ENCODE measurements around the gene ZDHHC22.
"Not testable (repeated sequence)": the region's sequence is repeated elsewhere in the genome, so short reads cannot be mapped to it uniquely, and the experiment has no call there.

Gene ZDHHC22, protein sequence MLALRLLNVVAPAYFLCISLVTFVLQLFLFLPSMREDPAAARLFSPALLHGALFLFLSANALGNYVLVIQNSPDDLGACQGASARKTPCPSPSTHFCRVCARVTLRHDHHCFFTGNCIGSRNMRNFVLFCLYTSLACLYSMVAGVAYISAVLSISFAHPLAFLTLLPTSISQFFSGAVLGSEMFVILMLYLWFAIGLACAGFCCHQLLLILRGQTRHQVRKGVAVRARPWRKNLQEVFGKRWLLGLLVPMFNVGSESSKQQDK

DNA sequence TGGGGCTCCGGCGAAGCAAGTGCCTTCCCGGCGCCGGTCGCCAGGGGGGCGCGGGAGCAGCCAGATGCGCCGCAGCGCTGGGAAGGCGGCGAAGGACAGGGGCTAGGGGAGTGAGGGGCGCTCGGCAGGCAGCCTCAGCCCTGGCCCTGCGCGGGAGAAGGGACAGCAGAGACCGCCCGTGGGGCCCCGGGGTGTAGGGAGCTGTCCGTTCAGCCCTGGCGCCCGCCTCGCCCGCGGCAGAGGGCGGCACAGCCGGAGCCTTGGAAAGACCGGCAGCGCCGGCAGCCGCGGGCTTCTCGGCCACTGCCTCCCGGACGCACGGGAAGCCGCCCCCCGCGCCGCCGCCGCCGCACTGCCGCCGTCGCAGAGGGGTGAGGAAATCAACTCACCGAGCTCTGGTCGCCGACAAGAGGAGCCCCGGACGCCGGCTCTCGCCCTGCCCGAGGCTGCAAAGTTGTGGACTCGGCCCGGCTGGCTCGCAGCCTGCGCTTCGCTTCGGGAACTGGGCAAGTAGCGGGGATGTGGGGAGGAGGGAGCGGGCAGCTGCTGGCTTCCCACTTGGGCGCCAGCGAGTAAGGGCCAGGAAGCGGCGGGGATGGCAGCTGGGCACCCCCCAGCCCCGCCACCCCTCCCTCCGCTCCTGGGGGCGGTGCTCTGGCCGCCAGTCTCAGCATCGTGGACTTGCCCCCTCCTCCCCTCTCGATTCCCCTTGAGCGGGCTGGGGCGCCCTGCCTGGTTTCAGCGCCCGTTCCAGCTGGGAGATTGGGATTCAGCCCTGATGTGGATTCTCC, at the start of gene ZDHHC22:
TSS of gene ZDHHC22 (minus strand) at position 578 of the 791 bp plus-strand sequence. CDS start 2,053 bp downstream, outside the sequence.
- DNase-seq: peak in 1 of 2 donors; percentile 44

DNA sequence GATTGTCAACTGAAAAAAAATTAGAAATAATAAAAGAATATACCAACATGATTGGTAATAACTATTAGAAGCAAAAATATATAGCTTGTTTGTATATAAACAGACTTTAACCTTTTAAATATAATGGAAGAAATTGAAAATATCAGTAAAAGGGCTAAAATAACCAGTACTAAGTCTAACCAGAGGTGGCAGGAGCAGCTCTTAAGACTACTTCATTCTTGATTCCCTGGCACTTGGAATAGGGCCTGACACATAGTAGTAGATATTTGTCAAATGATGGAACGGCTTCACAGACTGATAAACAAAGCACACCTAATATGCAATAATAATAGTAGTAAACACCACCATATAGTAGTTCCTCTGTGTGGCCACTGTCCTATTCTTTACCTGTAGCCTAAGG, 49.4 kb upstream of the ZDHHC22 start:
- no peak for DNase-seq

DNA sequence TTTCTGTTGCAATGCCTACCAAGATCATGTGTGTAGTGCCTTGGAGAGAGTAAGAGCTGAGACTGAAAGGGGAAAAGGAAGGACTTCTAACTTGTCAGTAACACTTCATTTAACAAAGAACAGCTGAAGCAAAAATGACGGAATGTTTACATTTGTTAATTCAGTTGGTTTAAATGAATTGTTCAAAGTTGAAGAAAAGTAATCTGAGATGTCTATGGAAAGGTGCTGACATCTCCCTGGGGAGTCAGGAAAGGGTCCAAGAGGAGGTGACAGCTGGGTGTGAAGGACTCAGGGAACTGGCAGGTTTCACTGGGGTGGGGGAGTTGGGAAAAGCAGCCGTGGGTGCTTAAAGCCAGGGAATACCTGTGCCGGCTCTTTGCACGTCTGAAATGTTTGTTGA, 47.9 kb upstream of the ZDHHC22 start:
- no peak for DNase-seq

DNA sequence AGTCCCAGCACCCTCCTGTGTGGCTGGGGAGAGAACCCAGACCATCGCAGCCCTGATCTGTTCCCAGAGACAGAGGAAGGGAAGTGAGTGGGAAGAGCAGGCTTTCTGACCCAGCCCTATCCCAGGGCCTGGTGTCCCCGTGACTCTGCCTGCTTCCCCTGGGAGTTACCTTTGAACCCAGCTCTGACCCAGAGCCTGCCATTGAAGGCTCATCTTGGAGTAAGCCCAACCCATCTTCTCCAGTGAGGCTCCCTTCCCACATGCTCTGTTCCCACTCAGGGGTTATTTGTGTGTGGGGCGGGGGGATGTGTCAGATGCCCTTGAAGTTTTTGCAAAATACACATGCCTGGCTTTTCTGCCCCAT, 46.0 kb upstream of the ZDHHC22 start:
- no peak for DNase-seq

DNA sequence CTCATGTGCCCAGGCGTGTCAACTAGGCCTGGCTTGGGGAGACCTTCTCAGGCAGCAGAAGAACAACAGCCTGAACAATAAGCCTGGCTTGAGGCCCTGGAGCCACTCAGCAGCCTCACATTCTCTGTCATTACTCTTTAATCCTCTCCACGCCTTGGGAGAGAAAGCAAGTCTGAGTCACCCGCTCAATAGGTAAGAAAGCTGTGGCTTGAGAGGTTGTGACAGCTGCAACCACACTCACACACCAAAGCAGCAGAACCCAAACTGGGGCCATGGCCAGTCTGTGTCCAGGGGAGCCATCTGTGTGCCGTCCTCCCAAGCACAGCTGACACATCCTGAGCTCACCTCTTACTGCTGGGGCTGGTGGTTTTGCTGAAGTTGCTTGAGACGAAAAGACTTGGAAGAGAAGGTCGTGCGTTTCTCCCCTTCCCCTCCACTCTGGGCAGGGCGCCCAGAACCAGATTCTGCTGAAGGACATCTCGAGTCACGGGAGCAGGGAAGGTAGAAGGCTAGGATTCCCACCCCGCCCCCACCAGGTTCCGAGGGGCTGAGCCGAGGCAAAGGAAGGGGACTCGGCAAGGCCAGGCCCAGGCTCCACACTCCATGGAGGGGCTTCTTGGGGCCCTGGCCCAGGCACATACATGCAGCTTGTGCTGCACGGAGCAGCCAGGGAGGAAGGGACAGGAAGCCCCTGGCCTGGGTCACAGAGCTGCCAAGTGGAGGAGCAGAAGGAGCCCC, 45.5 kb upstream of the ZDHHC22 start:
- DNase-seq: no peak

DNA sequence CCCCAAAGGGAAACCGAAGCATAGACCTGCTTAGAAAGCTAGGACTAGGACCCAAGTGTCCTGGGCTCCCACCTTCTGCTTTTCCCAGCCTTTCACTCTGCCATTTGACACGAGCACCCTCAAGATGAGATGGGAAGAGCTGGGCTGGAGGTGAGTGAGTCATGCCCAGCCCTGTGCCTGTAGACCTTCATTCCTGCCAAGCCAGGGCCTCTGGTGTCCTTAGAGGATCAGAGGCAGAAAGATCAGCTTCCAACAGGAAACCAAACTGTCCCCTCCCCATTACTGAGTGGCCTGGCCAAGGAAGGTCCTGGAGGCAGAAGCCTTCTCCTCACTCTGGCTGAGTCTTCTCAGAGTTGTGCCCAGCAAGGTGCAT, 43.5 kb upstream of the ZDHHC22 start:
- no peak for DNase-seq

DNA sequence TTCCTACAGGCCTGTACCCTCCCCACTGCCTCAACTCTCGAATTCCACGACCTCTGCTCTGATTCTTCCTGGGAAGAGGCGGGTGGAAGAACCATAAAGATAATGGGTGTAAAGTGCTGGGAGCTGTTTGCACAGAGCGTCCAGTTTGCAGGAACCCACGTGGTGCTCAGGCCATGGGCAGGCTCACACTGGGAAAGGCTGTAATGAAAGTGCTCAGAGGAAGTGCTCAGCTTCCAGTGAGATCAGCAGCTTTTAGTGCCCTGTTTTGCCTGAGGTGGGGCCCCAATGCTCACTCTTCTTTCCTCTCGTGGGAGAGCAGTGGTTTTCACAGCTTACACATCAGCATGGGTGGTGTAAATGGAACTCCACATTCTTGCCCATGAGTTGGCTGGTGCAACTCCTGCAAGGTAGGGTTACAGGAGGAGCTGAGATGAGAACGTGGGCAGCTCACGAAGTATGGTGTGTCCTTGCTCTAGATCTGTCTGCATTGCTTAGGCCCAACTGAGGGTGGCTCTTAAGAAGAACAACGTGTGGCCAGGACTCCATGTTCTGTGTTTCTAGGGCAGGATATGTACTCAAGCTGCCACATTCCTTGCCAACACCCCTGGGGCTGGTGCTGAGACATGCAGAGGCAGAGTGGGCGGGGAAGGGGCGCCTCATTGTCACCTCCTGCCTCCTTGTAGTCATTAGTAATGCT, 43.0 kb upstream of the ZDHHC22 start:
- no peak for DNase-seq

DNA sequence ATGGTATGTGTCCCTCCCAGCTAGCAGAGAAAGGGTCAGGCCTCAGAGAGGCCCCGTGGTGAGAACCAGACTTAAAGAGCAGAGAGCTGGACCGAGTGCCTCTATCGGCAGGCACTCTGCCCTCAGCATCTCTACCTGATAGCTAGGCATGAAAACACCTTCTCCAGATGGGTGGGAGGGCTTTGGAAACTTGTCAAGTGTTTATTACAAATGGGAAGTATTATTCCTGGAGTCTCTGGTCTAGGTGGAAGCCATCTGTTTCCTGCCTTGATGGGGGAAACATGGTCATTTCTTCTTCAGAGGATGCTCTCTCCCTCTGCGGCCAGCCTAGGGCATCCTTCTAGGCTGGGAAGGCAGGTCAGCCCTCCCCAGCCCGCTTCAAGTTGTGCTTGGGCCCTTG, 42.3 kb upstream of the ZDHHC22 start:
- no peak for DNase-seq

DNA sequence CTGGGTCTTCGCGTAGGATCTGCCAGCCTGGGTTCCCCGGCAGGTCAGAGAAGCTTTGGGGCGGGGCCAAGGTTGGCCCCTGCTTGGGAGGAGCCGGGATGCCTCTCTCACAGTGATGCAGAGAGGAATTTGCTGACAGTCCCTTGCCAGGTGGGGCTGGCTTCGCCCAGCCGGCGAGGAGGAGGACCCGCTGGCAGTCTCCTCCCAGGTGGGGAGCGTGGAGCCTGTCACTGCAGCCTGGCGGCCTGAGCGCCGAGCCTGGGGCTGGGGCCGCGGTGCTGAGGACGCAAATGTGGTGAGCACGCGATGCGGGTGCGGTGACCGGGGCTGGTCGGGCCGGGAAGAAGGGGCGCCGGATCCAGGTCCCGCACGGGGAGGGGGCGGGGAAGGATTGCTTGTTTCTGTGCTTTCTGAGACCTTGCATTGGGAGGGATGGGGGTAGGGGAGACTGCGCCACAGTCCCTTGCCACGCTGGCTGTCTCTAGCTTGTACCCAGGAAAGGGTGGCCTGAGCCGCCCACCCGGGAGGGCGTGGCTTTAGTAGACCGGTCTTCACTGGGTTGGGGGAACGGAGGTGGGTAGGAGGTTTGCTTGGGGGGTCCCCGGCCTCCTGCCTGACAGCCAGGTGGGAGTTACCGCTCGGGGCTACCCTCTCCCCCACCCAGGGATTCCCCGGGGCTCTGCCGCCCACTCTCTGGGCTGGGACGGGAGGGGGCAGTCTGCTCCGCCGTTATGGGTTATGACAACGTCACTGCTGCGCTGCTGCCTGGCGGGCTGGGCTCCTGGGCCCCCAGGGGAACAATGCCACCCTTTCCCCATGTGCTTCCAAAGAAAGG, 40.2 kb upstream of the ZDHHC22 start, which contains the start of gene TMEM63C:
TSS of gene TMEM63C (plus strand) at position 196 of the 835 bp plus-strand sequence. CDS start 37,016 bp downstream, outside the sequence.
- DNase-seq: peak; percentile 59 to 71

DNA sequence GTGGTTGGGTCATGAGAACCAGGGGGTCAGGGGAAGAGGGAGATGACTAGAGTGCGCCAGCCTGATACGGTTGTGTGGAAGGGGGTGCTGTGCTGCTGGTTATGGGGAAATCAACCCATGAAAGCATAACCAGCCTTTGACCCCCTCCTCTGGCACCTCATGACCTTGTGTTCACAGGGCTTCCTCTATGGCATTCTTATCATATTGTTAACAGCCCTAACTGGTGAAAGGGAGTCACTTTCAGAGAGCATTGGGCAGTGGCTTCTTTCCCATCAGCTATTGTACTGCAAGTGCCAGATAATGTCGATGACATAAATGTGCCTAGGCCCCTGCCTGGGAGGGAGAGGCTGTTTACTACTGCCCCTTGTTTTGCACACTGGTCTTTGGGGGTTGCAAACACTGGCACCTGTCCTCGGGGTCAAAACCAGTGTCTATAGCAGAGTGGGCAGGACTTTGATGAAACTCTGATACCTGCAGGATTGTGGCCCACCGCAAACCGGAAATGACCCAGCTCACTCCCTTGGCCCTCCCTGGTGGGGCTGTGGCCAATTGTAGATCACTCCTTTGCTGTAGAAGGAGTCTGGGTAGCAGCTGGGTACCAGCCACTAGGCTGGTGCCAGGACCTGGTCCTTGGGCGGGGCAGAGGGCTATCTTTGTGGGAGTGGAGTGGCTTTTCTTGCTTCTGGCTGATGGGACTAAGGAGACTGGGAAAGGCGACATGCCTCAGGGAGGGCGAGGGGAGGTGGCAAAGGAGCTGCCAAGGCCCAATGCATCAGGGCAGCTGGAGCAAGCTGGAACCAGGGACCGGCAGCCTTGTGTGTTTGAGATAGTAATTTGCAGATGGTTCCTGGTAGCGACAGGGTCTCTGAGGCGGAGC, 39.4 kb upstream of the ZDHHC22 start:
- no peak for DNase-seq

DNA sequence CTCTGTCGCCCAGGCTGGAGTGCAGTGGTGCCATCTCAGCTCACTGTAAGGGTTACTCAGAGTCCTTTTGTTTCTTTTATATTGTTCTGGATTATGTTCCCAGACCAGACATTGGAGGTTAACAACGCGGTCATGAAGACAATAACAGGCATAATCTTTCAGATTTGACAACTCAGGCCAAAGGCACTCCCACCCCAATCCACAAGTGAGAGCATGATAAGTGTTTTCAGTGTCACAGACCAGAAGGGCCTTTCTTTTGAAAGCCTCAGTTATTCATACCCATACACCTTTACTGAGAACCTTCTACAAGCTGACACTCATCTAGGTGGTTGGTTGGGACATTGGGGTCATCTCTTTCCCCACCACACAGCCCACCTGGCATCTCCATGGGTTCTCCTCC, 37.1 kb upstream of the ZDHHC22 start:
- no peak for DNase-seq

DNA sequence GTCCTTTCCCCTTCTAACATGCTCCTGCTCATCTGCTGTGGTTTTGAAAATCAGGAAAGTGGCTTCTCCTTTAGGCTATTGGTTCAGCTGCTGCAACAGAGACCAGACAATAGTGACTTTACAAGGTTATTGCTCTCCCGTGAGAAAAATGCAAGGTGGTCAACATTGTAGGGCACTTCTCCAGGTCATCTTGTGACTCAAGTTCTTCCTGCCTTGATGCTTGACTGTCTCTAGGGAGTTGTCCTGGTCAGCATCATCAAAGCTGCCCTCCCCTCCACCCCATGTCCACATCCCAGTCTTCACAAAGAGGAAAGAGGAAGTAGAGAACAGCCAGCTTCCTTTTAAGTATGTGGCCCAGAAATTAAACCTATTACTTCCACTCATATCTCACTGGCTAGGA, 36.1 kb upstream of the ZDHHC22 start:
- DNase-seq: no peak

DNA sequence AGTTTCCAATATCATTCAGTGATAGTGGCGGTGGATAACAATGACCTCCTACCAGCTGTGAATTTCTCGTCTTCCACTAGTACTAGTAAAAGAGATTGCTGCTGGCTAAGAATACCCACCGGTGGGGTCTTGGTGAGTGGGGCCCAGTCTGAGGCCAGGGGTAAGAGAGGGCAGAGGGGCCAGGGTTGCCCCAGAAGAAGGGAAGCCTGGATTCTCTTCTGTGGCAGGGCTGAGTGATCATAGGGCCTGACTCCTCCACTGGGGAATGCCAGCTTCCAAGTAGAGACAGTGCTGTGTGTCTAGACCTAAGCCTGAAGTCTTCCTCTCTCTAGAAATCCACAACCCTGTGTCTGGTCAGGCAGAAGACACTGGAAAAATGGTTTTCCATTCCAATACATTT, 34.3 kb upstream of the ZDHHC22 start:
- no peak for DNase-seq

DNA sequence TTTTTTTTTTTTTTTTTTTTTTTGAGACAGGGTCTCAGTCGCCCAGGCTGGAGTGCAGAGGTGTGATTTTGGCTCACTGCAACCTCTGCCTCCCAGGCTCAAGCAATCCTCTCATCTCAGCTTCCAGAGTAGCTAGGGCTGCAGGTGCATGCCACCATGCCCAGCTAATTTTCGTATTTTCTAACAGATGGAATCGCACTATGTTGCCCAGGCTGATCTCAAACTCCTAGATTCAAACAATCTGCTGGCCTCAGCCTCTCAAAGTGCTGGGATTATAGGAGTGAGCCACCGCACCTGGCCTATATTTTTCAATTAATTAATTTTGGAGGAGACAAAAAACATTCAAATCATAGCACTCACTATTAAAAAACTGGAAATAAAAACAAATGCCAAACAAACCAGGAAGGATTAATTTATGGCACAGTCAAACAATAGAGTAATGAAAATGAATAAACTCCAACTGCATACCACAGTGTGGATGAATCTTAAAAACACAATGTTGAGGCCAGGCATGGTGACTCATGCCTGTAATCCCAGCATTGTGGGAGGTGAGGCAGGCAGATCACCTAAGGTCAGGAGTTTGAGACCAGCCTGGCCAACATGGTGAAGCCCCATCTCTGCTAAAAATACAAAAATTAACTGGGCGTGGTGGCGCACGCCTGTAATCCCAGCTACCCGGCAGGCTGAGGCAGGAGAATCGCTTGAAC, 32.5 kb upstream of the ZDHHC22 start:
- not testable (repeated sequence) for DNase-seq

DNA sequence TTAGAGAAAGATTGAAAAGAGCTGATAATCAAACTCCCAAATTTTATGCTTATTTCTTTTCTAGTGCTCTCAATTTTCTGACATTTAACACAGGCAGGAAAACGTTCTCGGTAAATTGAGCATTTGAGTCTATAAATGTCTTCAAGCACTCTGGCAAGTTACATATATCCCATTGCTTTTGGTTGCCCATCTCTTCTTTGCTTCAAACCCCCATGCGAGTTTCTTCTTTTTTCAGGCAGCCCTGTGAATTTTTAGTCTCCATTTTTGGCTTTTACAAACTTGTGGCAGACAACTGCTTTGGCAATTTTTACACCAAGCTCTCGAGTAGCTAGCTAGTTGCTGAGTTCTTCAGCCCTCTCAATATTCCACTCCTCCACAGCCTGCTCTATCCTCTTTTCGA, 31.3 kb upstream of the ZDHHC22 start:
- DNase-seq: no peak

DNA sequence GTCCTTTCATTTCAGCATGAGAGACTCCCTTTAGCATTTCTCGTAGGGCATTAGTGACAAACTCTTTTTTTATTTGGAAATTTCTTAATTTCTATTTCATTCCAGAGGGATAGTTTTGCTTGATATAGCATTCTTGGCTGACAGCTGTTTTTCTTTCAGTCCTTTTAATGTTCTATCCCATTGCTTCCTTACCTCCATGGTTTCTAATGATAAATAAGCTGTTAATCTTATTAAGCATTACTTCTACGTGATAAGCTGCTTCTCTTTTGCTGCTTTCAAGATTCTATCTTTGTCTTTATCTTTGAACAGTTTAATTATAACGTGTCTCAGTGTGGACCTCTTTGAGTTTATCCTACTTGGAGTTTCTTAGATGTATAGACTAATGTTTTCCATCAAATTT, 28.5 kb upstream of the ZDHHC22 start:
- DNase-seq: no peak

DNA sequence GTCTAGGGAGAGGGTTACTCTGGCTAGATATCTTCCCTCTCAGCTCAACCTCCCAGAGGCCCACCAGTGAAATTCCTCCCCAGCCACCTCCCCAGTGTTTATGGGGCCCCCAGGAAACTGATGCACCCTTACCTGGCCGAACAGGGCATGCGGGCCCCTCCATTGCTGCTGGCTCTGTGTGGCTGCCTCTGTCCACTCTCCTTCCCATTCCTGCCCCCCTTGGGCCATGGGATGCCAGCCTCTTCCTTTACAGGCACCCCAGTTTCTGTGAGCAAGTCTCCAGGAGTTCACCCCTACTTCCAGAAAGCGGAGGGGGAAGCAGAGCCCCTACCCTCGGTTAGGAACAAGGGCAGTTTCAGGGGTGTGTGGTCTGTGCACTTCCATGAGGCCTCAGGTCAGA, 19.4 kb upstream of the ZDHHC22 start:
- DNase-seq: no peak

DNA sequence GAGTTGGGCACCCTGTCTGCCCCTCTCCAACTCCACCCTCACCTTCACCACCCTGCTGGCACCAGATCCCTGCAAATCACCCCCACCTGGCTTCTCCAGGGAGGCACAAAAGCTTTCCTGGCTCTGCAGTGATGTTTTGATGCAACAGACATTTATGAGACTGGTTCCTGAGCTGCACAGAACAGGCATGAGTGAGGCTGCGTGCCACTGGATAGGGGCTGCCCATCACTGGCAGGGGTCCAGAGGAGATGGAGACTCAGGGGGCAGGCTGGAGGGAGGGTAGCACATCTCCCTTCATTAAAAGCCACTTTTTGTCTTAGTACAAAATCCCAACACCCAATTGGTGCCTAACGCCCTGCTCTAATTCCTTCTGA, 17.3 kb upstream of the ZDHHC22 start:
- DNase-seq: no peak

DNA sequence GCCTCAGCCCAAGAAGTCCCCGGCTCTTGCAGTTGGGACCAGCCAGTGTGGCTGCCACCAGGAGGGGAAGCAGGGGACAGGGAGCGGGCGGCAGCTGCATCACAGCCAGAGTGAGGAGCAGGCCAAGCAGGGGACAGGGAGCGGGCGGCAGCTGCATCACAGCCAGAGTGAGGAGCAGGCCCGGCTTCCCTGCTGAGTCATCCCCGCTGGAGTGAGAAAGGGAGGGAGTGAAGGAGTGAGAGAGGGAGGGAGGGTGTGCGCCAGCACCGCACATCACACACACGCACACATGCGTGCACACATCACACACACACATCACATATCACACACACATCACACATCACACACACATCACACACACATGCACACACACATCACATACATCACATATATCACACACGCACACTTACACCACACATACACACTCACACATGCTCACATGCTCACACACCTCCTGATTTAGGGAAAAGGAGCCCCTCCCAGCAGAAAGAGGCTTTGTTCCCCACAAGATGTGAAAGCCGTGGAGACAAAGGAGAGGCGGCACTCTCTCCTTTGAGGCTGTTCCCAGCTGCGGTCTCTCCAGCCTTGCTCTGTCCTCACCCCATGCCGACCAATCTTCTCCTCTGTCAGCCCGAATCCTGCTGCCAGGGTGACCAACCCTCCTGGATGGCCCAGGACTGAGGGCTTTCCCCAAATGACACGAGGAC, 16.7 kb upstream of the ZDHHC22 start:
- DNase-seq: no peak

DNA sequence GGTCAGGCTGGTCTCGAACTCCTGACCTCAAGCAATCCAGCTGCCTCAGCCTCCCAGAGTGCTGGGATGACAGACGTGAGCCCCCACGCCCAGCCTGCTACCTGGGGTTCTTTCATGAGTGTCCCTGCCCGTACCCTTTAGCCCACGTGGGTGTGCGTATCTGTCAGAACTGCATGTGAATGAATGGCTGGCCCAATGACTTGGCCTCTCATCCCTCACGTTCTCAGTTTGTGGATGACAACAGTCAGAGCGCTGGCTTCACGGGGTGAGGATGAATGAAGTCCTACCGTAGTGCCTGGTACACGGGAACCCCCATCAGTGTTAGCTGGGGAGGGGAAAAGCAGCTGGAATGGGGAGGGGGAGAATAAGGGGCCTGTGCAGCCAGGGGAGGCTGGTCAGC, 16.1 kb upstream of the ZDHHC22 start:
- DNase-seq: no peak
